NCI-H2196 treated with DMSO at 0.1 percent for 48 hours (cell line): ENCODE data around the gene RBM23.

Experiments used
- DNase-seq: peaks from one replicate; lab custom pipeline; 2025; ENCODE audit not compliant: unreplicated experiment; lab: John Stamatoyannopoulos, UW

RBM23 gene

DNA sequence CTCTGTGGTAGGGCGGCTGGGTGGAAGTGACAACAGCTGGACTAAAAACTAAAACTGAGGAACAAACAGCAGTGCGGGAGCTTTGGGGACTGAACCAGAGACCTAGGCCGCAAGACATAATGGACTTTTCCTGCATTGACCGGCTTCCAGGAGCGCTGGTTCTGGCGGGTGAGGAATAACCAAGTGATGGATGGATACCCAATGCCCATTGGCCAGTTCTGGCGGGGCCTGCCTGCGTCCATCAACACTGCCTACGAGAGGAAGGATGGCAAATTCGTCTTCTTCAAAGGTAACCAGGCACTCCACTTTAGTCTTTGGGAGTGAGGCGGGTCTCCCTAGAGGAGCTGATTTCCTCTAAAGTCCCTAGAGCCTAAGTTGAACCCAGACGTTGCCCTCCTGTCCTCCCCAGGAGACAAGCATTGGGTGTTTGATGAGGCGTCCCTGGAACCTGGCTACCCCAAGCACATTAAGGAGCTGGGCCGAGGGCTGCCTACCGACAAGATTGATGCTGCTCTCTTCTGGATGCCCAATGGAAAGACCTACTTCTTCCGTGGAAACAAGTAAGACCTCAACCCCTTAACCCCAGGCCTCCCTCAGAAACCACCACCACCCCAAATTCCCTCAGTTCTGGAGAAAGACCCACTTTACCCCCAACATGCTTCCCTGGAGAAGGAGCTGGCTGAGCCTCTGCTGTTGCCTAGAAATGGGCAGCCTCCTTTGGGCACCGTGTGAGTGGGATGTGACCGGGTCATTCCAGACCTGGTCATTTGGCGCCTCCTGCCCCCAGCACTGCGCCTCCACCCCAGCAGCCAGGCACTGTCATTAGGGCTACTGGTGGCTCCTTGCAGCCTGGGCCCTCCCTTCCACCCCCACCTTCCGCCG lies 74.5 kb downstream of the RBM23 start:
- no peak for DNase-seq
